Astrocyte (in vitro differentiated cells and primary cell): ENCODE results near the gene RAVER2. TPM values are rescaled to one million over a fixed set of nuclear protein-coding genes. Genes with fewer than 3 reads are reported as not detected.

Experiments
- DNase-seq: peaks from one replicate; pipeline ENCODE4 v3.0.0-alpha.2; 2010; ENCODE audit warnings: low read depth
- FAIRE-seq: peaks from 2 replicates; lab custom pipeline; 2011; peaks lifted over from hg19 to GRCh38; lab: Jason Lieb, UNC
- H2AFZ ChIP-seq: 2 replicates; pipeline ENCODE4 v1.6.0; 2012; ENCODE audit warnings: low read depth, low read length, inconsistent platforms
- H3K27ac ChIP-seq: 2 replicates; pipeline ENCODE4 v1.5.1; 2011; ENCODE audit warnings: low read depth, low read length, inconsistent platforms
- H3K27me3 ChIP-seq: 2 replicates; pipeline ENCODE4 v1.6.0; 2011; ENCODE audit warnings: low read length, inconsistent platforms; ENCODE audit not compliant: insufficient read depth
- H3K36me3 ChIP-seq: 2 replicates; pipeline ENCODE4 v1.5.1; 2011; ENCODE audit warnings: low read length, inconsistent platforms; ENCODE audit not compliant: insufficient read depth
- H3K4me1 ChIP-seq: 2 replicates; pipeline ENCODE4 v1.5.1; 2011; ENCODE audit warnings: low read length, inconsistent platforms; ENCODE audit not compliant: insufficient read depth
- H3K4me2 ChIP-seq: 2 replicates; pipeline ENCODE4 v1.6.0; 2012; ENCODE audit warnings: low read length, inconsistent platforms
- H3K4me3 ChIP-seq: 2 replicates; pipeline ENCODE4 v1.5.1; 2011; ENCODE audit warnings: low read depth, mild to moderate bottlenecking, low read length, inconsistent platforms; ENCODE audit not compliant: insufficient read depth
- H3K79me2 ChIP-seq: 2 replicates; pipeline ENCODE4 v1.6.0; 2012; ENCODE audit warnings: mild to moderate bottlenecking, low read length, inconsistent platforms; ENCODE audit not compliant: insufficient read depth
- H3K9ac ChIP-seq: 2 replicates; pipeline ENCODE4 v1.6.0; 2012; ENCODE audit warnings: mild to moderate bottlenecking, low read length, inconsistent platforms
- H3K9me3 ChIP-seq: 2 replicates; pipeline ENCODE4 v1.5.1; 2012; ENCODE audit warnings: low read depth, mild to moderate bottlenecking, low read length, inconsistent platforms; ENCODE audit not compliant: insufficient read depth
- H4K20me1 ChIP-seq: 2 replicates; pipeline ENCODE4 v1.6.0; 2012; ENCODE audit warnings: low read length, inconsistent platforms; ENCODE audit not compliant: insufficient read depth
- H3K27ac Mint-ChIP-seq: one replicate; pipeline ENCODE4 v1.8.0; 2021; ENCODE audit warnings: mild to moderate bottlenecking, mixed read lengths; ENCODE audit not compliant: unreplicated experiment
- H3K27me3 Mint-ChIP-seq: one replicate; pipeline ENCODE4 v1.8.0; 2021; ENCODE audit warnings: low read depth, mixed read lengths; ENCODE audit not compliant: unreplicated experiment
- H3K36me3 Mint-ChIP-seq: one replicate; pipeline ENCODE4 v1.8.0; 2021; ENCODE audit warnings: low read depth, mixed read lengths; ENCODE audit not compliant: unreplicated experiment
- H3K4me1 Mint-ChIP-seq: one replicate; pipeline ENCODE4 v1.8.0; 2021; ENCODE audit warnings: low read depth, mixed read lengths; ENCODE audit not compliant: unreplicated experiment
- H3K4me3 Mint-ChIP-seq: one replicate; pipeline ENCODE4 v1.8.0; 2021; ENCODE audit warnings: mild to moderate bottlenecking, moderate library complexity, mixed read lengths; ENCODE audit not compliant: unreplicated experiment
- H3K9me3 Mint-ChIP-seq: one replicate; pipeline ENCODE4 v1.8.0; 2021; ENCODE audit warnings: mild to moderate bottlenecking, mixed read lengths; ENCODE audit not compliant: unreplicated experiment
- EZH2 ChIP-seq: IDR thresholded peaks from 2 replicates; pipeline ENCODE4 v1.6.1; 2012; ENCODE audit warnings: mild to moderate bottlenecking, low read length, inconsistent platforms; ENCODE audit not compliant: insufficient read depth
- total RNA-seq: library from RNA; stranded (reverse); gene quantifications from 2 replicates; pipeline ENCODE4 v1.2.1, GENCODE V29; 2021
- TF ChIP-seq, protein P1 (sequence below): IDR thresholded peaks from 2 replicates; pipeline ENCODE4 v1.5.1; 2011; ENCODE audit warnings: low read depth, mild to moderate bottlenecking, inconsistent platforms, low read length, moderate library complexity; ENCODE audit not compliant: insufficient read depth

Gene RAVER2
- total RNA-seq, 1 donor from 2014 or later = 7.1 TPM

DNA sequence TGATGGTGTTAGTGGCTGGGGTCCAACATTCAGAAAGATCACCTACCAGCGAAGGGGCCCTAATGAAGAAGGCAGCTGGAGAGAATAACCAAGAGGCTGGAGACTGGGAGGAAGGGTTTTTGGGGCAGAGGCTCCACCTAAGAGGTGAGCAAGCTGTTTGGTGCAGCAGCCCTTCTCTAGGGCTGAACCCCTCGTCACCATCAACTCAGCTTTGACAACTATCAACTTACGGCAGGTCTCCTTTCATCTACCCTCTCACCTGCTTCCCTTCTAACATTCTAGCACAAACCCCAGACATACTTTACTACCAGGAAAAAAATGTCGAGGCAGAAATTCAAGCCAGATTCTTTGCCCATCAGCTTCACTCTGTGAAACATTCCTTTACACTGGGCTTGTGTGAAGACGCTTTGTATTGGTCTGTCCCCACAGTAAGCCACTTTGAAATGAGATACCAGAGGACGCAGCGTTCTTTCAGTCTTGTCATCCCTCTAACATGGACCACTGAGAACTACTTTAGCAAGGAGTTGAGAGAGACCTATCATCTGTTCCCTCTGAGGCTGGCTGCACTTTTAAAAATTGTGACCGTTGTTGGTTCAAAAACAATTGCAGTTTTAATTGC, 84.6 kb downstream of the RAVER2 start:
- Histone ChIP-seq H3K9me3 (no peaks in the 10 kb centered on the region), H3K4me3 (no peak overlapping the region), H3K4me2 (no peak overlapping the region), H4K20me1 (no peaks in the 10 kb centered on the region), H3K4me1 (no peaks in the 10 kb centered on the region), H3K36me3 (peaks cover 18% of the 10 kb centered on the region), H2AFZ (no peak overlapping the region), H3K79me2 (no peaks in the 10 kb centered on the region), H3K9ac (no peak overlapping the region), H3K27ac (no peak overlapping the region), H3K27me3 (no peaks in the 10 kb centered on the region)
- H3K36me3 Mint-ChIP-seq = peaks cover 2% of the 10 kb centered on the region
- no peak for DNase-seq
- H3K27me3 Mint-ChIP-seq = no peaks in the 10 kb centered on the region
- H3K4me3 Mint-ChIP-seq = no peak overlapping the region
- no peak for FAIRE-seq
- H3K9me3 Mint-ChIP-seq = no peaks in the 10 kb centered on the region
- H3K27ac Mint-ChIP-seq = no peak overlapping the region
- no peak for TF ChIP-seq EZH2
- TF ChIP-seq, protein P1, sequence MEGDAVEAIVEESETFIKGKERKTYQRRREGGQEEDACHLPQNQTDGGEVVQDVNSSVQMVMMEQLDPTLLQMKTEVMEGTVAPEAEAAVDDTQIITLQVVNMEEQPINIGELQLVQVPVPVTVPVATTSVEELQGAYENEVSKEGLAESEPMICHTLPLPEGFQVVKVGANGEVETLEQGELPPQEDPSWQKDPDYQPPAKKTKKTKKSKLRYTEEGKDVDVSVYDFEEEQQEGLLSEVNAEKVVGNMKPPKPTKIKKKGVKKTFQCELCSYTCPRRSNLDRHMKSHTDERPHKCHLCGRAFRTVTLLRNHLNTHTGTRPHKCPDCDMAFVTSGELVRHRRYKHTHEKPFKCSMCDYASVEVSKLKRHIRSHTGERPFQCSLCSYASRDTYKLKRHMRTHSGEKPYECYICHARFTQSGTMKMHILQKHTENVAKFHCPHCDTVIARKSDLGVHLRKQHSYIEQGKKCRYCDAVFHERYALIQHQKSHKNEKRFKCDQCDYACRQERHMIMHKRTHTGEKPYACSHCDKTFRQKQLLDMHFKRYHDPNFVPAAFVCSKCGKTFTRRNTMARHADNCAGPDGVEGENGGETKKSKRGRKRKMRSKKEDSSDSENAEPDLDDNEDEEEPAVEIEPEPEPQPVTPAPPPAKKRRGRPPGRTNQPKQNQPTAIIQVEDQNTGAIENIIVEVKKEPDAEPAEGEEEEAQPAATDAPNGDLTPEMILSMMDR = no peak
- H3K4me1 Mint-ChIP-seq = peaks cover 26% of the 10 kb centered on the region

DNA sequence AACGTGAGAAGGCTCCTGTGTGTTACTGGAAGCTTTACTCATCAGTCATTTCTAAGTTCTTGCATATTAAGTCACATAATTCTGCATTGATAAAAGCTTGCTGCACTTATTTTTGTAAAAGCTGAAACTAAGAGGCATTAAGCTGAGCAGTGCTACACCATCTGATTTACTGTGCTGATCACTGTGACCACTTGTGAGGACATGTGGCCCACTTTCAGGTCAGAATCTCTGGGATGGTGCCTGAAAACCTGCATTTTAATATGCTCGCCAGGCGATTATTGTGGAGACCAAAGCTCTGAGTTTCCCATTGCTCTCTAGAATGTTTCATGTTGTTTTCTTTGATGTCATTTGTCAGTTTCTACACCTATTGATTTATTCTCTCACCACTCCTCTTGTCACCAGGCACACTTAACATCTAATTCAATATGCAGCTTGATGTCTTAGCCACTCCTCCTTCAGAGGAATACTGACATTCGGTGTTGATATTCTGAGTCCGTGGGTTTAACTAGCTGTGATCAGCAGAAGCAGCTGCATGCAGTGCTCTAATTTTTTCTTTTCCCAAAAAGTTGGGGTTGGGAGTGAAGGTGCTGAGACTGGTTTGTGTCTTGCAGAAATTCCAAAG, 85.3 kb downstream of the RAVER2 start:
- no peak overlapping the region for H3K4me3 ChIP-seq
- H3K36me3 ChIP-seq = peaks cover 20% of the 10 kb centered on the region
- H3K4me1 Mint-ChIP-seq = peaks cover 28% of the 10 kb centered on the region
- H3K9me3 ChIP-seq = no peaks in the 10 kb centered on the region
- no peaks in the 10 kb centered on the region for H3K79me2 ChIP-seq
- no peak overlapping the region for H3K27ac Mint-ChIP-seq
- TF ChIP-seq, protein P1 = no peak
- TF ChIP-seq EZH2 = no peak
- no peaks in the 10 kb centered on the region for H3K27me3 ChIP-seq
- FAIRE-seq = no peak
- H3K9ac ChIP-seq = no peak overlapping the region
- no peak for DNase-seq
- no peaks in the 10 kb centered on the region for H3K27me3 Mint-ChIP-seq
- no peaks in the 10 kb centered on the region for H4K20me1 ChIP-seq
- H3K4me3 Mint-ChIP-seq = no peak overlapping the region
- peaks cover 2% of the 10 kb centered on the region for H3K36me3 Mint-ChIP-seq
- no peaks in the 10 kb centered on the region for H3K9me3 Mint-ChIP-seq
- H3K4me1 ChIP-seq = peaks cover 3% of the 10 kb centered on the region
- H2AFZ ChIP-seq = no peak overlapping the region
- no peak overlapping the region for H3K27ac ChIP-seq
- no peak overlapping the region for H3K4me2 ChIP-seq

DNA sequence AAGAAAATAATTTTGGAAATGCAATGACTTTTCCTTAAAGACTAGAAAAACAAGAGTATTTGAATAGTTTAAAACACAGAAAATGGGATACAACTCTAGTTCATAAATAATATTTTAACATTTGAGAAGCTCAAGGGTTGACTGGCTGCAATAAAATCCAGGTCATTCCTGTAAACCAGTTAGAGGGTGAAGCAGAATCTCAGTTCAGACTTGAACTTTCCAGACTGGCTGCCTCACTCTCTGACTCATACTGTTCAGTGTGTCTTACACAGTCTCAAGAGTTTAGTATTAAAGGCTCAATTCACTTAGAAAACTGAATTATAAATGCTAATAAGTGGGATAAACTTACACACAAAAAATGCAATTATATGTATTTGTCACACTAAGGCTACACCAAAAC, 89.9 kb downstream of the RAVER2 start:
- peaks cover 52% of the 10 kb centered on the region for H3K36me3 ChIP-seq
- FAIRE-seq = peak; percentile 34

More for the DNA sequence above, 89.9 kb downstream of the RAVER2 start:
- Histone ChIP-seq H3K4me2 (no peak overlapping the region), H3K27me3 (no peaks in the 10 kb centered on the region), H2AFZ (no peak overlapping the region), H3K79me2 (no peaks in the 10 kb centered on the region), H4K20me1 (no peaks in the 10 kb centered on the region), H3K9ac (no peak overlapping the region), H3K4me3 (no peak overlapping the region), H3K9me3 (no peaks in the 10 kb centered on the region), H3K4me1 (peaks cover 4% of the 10 kb centered on the region), H3K27ac (peak overlapping the region; percentile 27)
- Mint-ChIP-seq H3K27ac (peak overlapping the region; percentile 66), H3K4me1 (peaks cover 28% of the 10 kb centered on the region), H3K4me3 (no peak overlapping the region), H3K9me3 (no peaks in the 10 kb centered on the region), H3K27me3 (no peaks in the 10 kb centered on the region), H3K36me3 (peaks cover 23% of the 10 kb centered on the region)
- DNase-seq = peak; percentile 67
- no peak for TF ChIP-seq EZH2
- TF ChIP-seq, protein P1 = no peak
